Measurements from ENCODE around the gene GART.
"Not testable (repeated sequence)": the region's sequence is repeated elsewhere in the genome, so short reads cannot be mapped to it uniquely, and the experiment has no call there.

Gene GART

DNA sequence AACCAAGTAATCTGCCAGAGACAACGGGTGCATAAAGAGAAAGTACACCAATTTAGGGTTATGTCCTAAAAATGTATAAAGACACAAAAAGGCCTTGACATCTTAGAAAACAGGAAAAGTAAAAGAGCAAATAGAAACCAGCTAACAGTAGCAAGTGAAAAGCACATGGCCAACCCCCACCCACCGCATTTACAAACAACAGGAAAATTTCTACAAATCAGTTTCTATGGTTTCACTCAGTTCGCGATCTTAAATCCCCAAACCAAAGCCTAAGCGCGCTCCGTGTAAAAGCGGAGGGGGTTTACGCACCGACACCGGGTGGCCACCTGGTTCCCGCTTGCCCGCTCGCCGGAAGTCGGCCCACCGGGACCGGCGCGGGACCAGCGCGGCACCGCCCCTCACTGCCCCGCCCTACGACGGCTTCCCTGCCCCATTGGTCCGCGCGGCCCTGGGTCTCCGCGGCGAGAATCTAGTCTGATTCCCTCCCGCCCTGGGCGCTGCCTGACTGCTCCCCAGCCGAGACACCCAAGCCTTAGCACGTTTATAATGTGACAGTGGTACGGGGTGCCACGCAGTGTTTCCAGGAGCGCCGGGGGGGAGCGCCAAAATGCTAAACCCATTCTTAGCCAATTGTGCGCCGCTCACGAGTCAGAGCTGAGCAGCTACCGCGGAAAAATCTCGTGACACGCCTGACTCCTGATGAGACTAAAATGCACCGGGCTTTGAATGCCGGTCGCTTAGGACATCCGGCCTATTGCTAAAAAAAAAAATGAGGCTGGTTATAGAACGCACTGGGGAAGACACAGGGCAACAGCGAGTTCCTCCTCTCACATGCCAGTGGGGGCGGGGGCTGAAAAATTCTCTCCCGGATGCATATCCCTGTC, at the start of gene GART:
GART (minus strand) TSS at position 362 of the 884 bp plus-strand sequence. CDS start 2,802 bp downstream, outside the sequence.
- peak; percentile 90 for DNase-seq

DNA sequence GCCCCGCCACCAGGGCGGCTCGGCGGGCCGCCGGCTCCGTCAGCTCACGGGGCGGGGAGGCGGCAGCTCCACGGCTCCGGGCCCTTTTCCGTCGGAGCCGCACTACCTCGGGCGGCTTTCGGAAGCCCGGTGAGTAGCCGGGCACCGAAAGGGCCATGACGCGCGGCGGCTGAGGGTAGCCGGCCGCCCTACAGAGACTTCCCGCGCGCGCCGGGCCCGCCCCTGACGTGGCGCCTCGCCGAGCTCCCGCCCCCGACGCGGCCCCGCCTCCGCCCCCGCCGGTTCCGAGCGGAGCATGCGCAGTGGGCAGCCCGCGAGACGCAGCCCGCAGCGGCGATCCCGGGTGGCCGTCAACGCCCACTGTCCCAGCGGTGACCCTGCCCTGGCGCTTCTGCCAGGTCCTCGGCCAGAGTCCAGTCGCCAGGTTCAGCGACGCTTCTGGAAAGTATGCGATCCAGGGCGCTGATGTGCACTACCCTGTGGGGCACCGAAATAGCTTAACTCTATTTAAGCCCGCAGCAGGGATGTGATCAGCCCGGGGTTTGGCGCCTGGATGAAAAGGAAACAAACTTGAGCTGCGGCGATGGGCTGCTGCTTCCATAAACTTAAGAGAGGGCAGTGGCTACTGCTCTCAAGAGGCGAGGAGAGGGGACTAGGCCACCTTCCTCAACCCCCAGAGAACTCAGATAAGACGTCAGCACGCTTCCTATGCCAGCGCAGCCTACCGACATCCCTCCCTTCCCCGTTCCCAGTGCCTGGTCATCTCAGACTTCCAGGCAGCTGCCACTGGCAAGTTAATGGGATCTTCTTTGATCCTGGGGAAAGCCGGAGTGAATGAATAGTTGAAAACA, 46.8 kb upstream of the GART start, which contains the start of gene DONSON:
DONSON (minus strand) TSS at position 200 of the 851 bp plus-strand sequence; CDS start at position 157, 43 bp downstream.
- peak; percentile 94 for DNase-seq

DNA sequence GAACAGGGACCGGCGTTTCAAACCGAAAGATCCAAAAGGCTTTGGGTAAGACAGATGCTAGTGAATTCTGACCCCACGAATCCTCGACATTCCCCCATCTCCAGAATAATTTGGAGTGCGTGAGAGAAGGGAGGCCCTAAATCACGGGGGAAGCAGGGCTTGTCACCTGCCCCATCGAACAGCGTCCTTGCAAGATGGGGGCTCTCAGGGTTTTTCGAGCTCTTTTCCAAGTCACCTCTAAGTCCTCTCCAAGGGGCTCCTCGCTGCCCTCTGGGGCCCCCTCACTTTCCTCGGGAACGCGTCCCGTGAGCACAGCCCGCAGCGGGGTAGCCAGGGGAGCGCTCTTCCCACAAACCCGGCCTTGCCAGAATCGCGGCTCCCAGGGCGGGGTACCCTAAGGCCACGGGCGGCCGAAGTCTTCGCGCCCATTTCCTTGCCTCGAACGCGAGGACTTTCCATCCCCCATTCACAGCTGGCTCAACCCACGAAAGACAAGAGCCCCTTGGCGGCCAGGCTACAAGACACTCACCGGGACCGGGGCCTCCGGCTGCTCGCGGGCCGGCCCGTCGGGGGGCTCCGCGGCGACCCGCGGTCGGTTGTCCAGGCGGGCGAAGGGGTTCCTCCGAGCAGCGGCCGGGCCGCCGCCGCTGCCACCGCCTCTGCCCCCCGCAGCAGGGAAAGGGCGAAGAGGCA, 46.0 kb upstream of the GART start:
- no peak for DNase-seq

DNA sequence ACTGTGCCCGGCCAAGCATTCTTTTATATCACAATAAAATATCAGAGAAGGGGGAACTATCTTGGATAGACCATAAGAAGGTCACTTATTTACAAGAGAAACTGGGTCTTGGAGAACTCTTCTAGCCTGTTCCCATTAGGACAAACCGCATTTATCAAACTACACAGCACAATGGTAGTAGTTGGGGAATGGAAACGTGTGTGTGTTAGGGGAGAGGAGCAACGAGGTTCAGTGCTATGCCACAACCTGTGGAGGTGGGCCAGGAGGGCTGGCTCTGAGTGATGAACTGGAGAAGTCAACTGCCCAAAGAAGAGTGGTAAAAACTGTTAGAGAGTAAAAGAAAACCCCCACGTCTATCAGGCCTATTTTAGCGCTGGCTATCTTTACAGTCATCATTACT, 45.0 kb upstream of the GART start:
- DNase-seq = no peak

DNA sequence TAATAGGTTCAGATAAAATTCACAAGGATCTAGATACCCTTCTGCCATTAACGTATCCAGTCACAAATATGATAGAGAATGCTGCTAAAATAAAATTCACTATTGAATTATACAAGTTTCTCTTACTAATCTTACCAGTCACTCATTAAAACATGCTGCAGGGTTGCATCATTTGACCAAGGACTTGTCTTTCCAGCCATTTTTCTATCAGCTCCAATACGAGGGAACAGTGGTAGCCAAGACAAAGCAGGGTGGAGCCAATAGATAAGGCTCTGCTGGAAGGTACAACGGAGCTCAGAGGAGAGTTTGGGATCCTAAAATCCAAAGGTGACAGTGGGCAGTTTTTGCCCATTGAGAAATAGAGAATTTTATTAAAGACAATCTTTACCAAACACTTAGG, 42.5 kb upstream of the GART start:
- no peak for DNase-seq

DNA sequence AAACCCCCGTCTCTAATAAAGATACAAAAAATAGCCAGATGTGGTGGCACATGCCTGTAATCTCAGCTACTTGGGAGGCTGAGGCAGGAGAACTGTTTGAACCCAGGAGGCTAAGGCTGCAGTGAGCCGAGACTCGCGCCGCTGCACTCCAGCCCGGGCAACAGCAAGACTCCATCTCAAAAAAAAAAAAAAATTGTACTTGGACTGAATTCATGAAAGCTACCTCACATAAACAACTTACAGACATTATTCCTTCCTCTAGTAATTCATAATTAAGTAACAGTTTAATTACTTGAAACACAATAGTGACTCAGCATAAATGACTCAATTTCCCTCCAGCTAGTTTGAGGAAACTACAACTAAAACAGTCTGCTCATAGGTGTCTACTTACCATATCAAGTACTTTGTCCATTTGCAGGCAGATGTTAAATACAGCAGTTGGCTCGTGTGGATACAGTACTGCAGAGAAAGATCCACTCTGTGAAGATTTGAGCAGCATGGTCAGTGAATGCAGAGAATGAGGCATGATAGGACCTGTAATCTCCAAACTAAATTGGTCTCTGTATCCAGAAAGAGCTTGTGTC, 37.1 kb upstream of the GART start:
- no peak for DNase-seq

DNA sequence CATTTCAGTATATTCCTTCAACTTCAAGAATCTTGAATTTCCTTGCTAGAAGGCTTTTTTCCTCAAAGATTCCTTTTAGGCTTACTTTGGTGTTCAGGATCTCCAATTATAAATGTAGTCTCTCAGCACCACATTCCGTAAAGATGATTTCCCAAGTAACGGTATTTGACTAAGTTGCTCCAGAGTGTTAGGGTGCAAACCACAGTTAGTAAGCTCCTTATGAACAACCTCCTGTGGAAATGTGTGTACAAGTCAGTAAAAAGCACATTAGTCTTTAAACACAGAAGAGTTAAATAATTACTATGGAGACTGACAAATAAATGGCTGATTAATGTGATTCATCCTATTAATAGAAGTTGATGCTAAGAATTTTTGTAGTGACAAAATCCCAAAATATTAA, 36.3 kb upstream of the GART start:
- no peak for DNase-seq

DNA sequence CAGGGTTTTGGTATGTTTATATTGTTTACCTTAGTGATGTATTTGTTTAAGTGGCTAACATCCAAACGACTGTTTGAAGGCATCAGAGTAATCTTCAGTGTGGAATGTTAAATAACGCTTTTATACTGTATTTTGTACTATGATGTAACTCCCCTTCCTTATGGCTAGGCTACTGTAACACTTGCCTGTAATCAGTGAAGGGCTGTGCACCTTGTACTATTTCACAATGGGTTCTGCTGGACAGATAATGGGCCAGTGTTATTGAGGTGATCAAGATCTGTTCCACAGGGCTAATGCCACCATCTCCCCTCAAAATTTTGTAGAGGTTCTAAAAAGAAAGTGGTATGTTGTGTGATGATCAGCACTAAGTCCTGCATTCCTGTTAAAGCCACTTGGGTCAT, 34.8 kb upstream of the GART start:
- not testable (repeated sequence) for DNase-seq

DNA sequence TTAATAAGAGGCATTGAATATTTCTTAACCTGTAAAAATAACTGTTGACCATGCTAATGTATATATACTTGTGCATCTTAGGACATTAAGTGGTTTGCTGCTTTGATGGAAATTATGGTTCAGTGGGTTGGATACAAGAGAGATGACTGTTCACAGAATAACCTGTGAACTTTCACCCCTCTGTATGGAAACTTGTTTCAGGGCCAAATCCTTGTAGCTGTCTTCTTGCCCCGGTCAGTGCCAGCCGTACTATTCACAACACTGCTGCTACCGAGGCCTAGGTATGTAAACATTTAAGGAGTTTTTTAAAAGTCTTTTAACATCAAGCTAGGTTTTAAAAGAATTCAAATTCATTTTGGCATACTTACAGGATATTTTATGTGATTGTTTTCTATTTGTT, 30.4 kb upstream of the GART start:
- no peak for DNase-seq

DNA sequence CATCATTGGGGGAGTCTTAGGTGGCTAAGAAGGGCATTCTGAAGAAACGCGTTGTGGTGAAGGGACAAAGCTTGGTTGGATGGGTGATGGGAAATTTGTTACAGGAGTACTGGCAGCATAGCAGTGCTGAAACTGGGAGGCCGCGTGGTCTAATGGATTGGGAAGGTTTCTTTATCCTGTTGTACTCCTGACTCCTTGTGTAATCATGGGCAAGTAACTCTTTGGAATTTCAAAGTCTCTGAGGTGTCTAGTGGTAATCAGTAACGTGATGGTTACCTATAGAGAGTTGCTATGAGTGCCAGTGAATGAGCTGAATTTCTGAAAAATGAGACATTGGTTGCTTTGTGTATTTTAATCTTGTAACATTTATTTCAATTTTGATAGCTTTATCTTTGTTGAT, 28.1 kb upstream of the GART start:
- no peak for DNase-seq

DNA sequence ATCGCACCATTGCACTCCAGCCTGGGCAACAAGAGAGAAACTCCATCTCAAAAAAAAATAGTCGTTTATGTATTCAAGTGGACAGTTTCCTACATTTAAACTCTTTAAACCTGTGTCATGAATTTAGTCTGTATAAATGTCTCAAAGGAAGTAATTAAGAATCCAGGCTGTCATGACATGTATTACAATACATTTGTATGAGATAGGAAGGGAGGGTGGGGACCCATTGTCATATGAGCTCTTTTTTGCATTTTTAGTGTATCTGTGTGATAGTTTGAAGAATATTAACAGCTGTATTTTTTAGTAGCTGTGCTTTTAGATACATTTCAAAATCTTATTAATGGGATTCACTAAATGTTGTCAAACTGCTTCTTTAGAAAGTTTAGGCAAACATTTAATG, 26.5 kb upstream of the GART start:
- no peak for DNase-seq

DNA sequence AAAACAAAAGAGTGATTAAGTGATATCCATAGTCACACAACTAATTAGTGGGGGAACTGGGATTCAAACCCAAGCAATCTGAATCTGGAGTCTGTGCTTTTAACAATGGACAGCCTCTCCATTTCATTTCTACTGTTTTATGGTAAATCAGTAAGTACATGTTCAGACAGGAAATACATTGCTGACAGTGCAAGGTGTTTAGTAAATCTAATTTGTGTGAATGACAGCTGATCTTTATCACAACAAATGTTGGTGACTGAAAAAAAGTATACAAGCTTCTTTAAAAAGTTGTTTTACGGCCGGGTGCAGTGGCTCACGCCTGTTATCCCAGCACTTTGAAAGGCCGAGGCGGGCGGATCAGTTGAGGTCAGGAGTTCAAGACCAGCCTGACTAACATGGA, 26.0 kb upstream of the GART start:
- no peak for DNase-seq

DNA sequence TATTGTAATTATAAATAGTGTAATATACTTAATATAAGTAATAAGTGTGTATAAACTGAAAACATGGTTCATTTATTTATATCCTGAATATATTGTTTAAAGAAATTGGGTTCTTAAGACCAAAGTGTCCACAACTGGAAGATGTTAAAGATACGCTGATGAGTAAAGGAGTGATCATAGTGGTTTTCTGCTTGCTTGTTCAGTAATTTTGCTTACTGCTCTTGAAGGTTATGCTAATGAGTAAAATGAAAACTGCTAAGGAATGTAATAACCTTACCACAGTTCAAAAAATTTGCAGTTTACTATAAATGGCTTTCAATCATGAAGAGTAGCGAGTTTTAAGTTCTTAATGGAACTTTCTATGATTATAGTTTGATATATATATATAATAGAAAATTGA, 24.6 kb upstream of the GART start:
- DNase-seq = no peak

DNA sequence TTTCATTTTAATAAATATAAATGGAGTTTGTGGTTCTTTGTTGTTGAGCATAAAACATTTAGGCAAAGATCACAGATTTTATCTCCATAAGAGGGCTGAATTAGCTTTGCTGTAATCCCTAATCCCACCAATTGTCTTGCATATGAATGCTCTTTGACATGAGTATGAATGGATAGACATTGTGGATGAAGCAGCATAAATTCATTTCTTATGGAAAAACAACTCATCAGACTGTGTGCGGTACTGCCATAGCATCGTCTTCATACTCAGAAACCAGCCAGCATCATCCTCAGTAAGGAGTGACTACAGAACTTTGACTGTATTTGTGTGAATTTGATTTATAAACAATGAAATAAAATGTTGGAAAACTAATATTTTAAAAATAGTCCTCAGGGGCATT, 20.5 kb upstream of the GART start:
- DNase-seq = no peak

DNA sequence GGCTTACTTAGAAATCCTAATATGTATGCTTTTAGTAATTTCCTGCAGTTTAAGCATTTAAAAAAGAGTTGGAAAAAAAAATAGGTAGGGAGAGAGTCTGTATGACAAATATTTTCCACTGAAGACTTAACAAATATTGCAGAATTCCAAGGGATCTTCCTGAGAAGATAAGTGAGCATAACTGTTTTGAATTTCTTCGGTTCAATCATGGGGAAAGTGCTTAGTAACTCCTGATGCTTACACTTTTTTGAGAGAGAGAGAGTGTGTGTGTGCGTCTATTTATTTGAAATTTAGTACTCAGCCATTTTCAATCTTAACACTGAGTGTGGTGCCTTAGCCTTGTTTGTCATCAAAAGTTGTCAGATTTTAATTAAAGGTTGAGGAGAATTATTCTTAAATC, 19.5 kb upstream of the GART start:
- DNase-seq = no peak

DNA sequence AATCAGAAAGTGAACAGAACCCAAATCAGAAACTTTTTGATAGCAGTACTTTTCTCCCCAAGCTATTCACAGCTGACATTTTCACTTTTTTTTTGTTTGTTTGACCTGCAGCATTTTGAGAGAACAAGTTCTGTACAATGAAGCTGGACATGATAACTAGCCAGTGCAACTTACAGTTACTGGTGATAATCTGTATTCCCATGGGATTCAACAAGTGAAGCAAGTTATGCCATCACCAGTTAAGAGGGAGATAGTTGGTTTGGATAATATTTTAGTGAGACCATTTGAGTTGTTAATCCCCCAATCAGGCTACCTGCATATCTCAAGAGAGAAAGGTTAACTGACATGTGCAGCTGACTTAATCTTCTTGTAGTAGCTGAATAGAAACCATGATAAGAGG, 19.0 kb upstream of the GART start:
- no peak for DNase-seq

DNA sequence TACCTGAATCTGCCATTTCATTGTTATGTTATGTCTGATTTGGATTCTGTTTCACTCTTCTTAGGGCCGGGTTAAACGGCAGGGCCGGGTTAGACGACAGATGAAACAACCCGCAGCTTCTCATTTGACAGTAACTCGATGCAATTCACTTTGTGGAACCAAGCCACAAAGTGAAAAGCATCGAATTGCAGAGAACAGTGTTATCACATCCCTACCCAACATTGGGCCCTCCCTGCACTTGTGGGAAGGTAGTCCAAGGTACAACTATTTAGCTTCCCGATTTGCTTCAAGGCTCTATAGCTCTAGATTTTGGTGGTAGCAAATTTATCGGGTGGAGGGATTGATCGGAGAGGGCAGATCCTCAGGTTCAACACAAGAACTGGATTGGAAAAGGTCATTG, 17.9 kb upstream of the GART start:
- no peak for DNase-seq

DNA sequence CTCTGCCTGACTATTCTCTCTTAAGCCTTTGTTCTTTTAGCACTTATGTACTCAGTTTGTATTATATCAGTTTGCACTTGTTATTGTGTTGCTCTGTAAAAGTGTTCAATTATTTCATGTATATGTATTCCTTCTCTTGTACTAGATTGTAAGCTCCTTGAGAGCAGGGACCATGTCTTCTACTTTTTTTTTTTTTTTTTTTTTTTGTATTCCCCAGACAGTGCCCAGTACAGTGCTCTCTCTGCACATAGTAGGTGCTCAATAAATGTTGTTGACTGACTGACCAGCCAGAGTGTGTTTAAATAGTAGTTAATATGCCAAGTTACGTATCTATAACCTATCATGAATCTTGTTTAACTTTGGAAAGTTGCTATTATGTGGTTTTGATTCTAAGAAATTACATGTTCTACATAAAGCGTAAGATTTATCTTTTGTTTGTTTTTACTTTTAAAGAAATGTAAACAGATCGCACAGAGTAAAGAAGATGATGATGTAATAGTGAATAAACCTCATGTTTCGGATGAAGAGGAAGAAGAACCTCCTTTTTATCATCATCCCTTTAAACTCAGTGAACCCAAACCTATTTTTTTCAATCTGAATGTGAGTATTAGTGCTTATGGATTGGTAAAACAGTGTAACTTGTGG, 17.0 kb upstream of the GART start:
- no peak for DNase-seq

DNA sequence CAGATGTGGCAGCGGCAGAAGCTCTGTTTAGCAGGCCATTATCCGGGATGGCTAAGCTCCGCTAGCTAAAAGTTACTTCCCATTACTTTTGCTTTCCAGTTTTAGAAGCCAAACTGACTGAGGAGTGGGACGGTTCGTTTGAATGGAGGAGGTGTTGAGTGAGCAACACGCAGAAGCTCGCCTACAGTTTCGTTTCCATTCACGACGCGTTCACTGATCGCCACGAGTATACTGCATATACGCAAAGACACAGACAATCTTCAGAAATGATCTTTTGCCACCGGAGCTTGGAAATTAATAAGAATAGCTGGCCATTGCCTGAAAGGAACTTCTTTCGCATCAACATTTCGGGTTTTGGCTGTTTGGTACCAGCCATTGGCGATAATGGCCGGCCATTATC, 15.5 kb upstream of the GART start:
- DNase-seq = no peak

DNA sequence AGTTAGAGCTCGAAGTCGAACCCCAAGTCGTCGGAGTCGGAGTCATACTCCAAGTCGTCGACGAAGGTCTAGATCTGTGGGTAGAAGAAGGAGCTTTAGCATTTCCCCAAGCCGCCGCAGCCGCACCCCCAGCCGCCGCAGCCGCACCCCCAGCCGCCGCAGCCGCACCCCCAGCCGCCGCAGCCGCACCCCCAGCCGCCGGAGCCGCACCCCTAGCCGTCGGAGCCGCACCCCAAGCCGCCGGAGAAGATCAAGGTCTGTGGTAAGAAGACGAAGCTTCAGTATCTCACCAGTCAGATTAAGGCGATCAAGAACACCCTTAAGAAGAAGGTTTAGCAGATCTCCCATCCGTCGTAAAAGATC, 13.0 kb upstream of the GART start:
- no peak for DNase-seq

DNA sequence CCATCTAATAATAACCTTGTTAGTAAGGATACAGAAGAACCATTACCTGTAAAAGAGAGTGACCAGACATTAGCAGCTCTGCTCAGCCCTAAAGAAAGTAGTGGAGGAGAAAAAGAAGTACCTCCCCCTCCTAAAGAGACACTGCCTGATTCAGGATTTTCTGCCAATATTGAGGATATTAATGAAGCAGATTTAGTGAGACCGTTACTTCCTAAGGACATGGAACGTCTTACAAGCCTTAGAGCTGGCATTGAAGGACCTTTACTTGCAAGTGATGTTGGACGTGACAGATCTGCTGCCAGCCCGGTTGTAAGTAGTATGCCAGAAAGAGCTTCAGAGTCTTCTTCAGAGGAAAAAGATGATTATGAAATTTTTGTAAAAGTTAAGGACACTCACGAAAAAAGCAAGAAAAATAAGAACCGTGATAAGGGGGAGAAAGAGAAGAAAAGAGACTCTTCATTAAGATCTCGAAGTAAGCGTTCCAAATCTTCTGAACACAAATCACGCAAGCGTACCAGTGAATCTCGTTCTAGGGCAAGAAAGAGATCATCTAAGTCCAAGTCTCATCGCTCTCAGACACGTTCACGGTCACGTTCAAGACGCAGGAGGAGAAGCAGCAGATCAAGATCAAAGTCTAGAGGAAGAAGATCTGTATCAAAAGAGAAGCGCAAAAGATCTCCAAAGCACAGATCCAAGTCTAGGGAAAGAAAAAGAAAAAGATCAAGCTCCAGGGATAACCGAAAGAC, 12.5 kb upstream of the GART start:
- DNase-seq = no peak

Data from islet precursor cell (in vitro differentiated cells).